ENCODE measurements around the gene BTG3. TPM values are rescaled to one million over a fixed set of nuclear protein-coding genes. Genes with fewer than 3 reads are reported as not detected.

The BTG3 gene
- total RNA-seq, 1 donor from 2014 or later, result 4.9 TPM

GRCh38 chr21:17598437-17598836 lies 14.3 kb downstream of the BTG3 start:
- intact Hi-C loops (cut with DNase I), result no loop called here
- DNase-seq (ENCODE audit: missing footprints) (no peak), ATAC-seq (no peak)

- DNase-seq (ENCODE audit: missing footprints) (no peak), ATAC-seq (no peak)
- intact Hi-C loops (cut with DNase I), result no loop called here
Observed at GRCh38 chr21:17597680-17598079, 15.0 kb downstream of the BTG3 start.

- no peak for DNase-seq (ENCODE audit: missing footprints)
- intact Hi-C loops (cut with DNase I), result no loop called here
- no peak for ATAC-seq
Observed at GRCh38 chr21:17590430-17590829, 22.3 kb downstream of the BTG3 start.

GRCh38 chr21:17585875-17586450 lies 26.7 kb downstream of the BTG3 start:
- DNase-seq (ENCODE audit: missing footprints) (no peak), ATAC-seq (no peak)
- intact Hi-C loops (cut with DNase I), result loop anchor here (10.0 kb wide), 1 partner anchor 71 kb away; the partner anchor contains the start of gene CXADR

- ATAC-seq (no peak), DNase-seq (ENCODE audit: missing footprints) (no peak)
- intact Hi-C loops (cut with DNase I), result loop anchor here (10.0 kb wide), 1 partner anchor 69 kb away; the partner anchor contains the start of gene CXADR
Observed at GRCh38 chr21:17583898-17584297, 28.8 kb downstream of the BTG3 start.

- intact Hi-C loops (cut with DNase I), result loop anchor here (10.0 kb wide), 1 partner anchor 66 kb away; the partner anchor contains the start of gene CXADR
- ATAC-seq, result no peak
- DNase-seq (ENCODE audit: missing footprints), result no peak
Observed at GRCh38 chr21:17580319-17580718, 32.4 kb downstream of the BTG3 start.

GRCh38 chr21:17578876-17579275 lies 33.8 kb downstream of the BTG3 start:
- ATAC-seq (no peak), DNase-seq (ENCODE audit: missing footprints) (no peak)
- intact Hi-C loops (cut with DNase I), result no loop called here

GRCh38 chr21:17578162-17578561 lies 34.5 kb downstream of the BTG3 start:
- ATAC-seq, result no peak
- intact Hi-C loops (cut with DNase I), result no loop called here

GRCh38 chr21:17577701-17578100 lies 35.0 kb downstream of the BTG3 start:
- intact Hi-C loops (cut with DNase I), result no loop called here
- no peak for DNase-seq (ENCODE audit: missing footprints)
- ATAC-seq, result no peak

More at GRCh38 chr21:17578162-17578561, 34.5 kb downstream of the BTG3 start:
- no peak for DNase-seq (ENCODE audit: missing footprints)

GRCh38 chr21:17576080-17576835 lies 36.4 kb downstream of the BTG3 start:
- no peak for DNase-seq (ENCODE audit: missing footprints)
- intact Hi-C loops (cut with DNase I), result no loop called here
- ATAC-seq, result no peak

- DNase-seq (ENCODE audit: missing footprints), result no peak
- intact Hi-C loops (cut with DNase I), result no loop called here
Observed at GRCh38 chr21:17575076-17575475, 37.6 kb downstream of the BTG3 start.

GRCh38 chr21:17572431-17572830 lies 40.3 kb downstream of the BTG3 start:
- intact Hi-C loops (cut with DNase I), result no loop called here
- no peak for ATAC-seq
- DNase-seq (ENCODE audit: missing footprints), result no peak

More at GRCh38 chr21:17575076-17575475, 37.6 kb downstream of the BTG3 start:
- ATAC-seq, result no peak

- ATAC-seq (peak; percentile 44), DNase-seq (ENCODE audit: missing footprints) (no peak)
- intact Hi-C loops (cut with DNase I), result no loop called here
Observed at GRCh38 chr21:17570786-17571185, 41.9 kb downstream of the BTG3 start.

GRCh38 chr21:17560377-17561025 lies 52.2 kb downstream of the BTG3 start:
- no peak for DNase-seq (ENCODE audit: missing footprints)
- intact Hi-C loops (cut with DNase I), result no loop called here
- ATAC-seq, result no peak

- ATAC-seq (no peak), DNase-seq (ENCODE audit: missing footprints) (no peak)
- intact Hi-C loops (cut with DNase I), result no loop called here
Observed at GRCh38 chr21:17554679-17555465, 57.8 kb downstream of the BTG3 start.

GRCh38 chr21:17554120-17554519 lies 58.6 kb downstream of the BTG3 start:
- ATAC-seq, result no peak
- intact Hi-C loops (cut with DNase I), result no loop called here
- DNase-seq (ENCODE audit: missing footprints), result no peak

- ATAC-seq (no peak), DNase-seq (ENCODE audit: missing footprints) (no peak)
- intact Hi-C loops (cut with DNase I), result no loop called here
Observed at GRCh38 chr21:17552410-17552809, 60.3 kb downstream of the BTG3 start.

- DNase-seq (ENCODE audit: missing footprints) (no peak), ATAC-seq (no peak)
- intact Hi-C loops (cut with DNase I), result no loop called here
Observed at GRCh38 chr21:17550671-17551308, 61.9 kb downstream of the BTG3 start.

- intact Hi-C loops (cut with DNase I), result loop anchor here (2.0 kb wide), 1 partner anchor 35 kb away; the partner anchor contains the start of gene CXADR
- DNase-seq (ENCODE audit: missing footprints) (no peak), ATAC-seq (peak; percentile 68)
Observed at GRCh38 chr21:17548262-17548661, 64.4 kb downstream of the BTG3 start.
